ENCODE data around the gene ATP8A2. TPM values are rescaled to one million over a fixed set of nuclear protein-coding genes. Genes with fewer than 3 reads are reported as not detected.
"Not testable (repeated sequence)": the region's sequence is repeated elsewhere in the genome, so short reads cannot be mapped to it uniquely, and the experiment has no call there.

Gene ATP8A2
- total and polyA plus RNA-seq, 4 donors: 0.01 to 0.08 (median 0.05) TPM; not detected in 1

DNA sequence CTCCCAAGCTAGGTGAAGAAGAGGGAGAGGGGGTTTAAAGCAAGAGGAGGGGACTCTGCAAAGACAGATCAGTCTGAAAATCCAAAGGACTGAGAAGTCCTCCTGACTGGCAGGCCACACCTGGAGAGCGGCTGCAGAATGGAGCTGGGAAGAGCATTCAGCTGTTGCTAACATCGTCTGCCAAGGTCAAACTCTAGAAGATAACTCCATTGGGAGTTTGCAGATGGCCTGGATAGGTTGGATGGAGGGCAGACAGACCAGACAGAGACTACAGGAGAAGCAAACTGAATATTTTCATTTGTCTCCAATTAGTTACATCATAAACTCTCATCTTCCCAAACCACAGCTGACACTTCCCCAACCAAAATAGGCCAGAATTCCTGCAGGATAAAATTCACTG is 699.9 kb downstream of the ATP8A2 start:
- no peak overlapping the region for H3K27ac ChIP-seq (ENCODE audit: low read depth in 1 of 2, low read length in 2 of 2)
- TF ChIP-seq HNF4G (IDR thresholded peaks at IDR 0.05) (no peak), NR2F2 (IDR thresholded peaks at IDR 0.05) (no peak), RXRA (IDR thresholded peaks at IDR 0.05) (no peak), SP1 (IDR thresholded peaks at IDR 0.05) (no peak), RAD21 (IDR thresholded peaks at IDR 0.05) (no peak), FOXA1 (IDR thresholded peaks at IDR 0.05) (no peak), MAX (IDR thresholded peaks at IDR 0.05) (no peak), REST (IDR thresholded peaks at IDR 0.05) (no peak), EGR1 (IDR thresholded peaks at IDR 0.05; ENCODE audit: low read depth in 2 of 2) (no peak), JUND (IDR thresholded peaks at IDR 0.05) (no peak), CTCF (IDR thresholded peaks at IDR 0.05; ENCODE audit: low read depth, low read length, missing input control) (no peak), HNF4A (conservative IDR thresholded peaks at IDR 0.05) (no peak)
- TF ChIP-seq, protein P1, sequence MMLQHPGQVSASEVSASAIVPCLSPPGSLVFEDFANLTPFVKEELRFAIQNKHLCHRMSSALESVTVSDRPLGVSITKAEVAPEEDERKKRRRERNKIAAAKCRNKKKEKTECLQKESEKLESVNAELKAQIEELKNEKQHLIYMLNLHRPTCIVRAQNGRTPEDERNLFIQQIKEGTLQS (IDR thresholded peaks at IDR 0.05): no peak
- H3K9me3 ChIP-seq (ENCODE audit: control insufficient read depth in 4 of 4, low read length in 3 of 4): no peaks in the 10 kb centered on the region
- H3K27me3 ChIP-seq (ENCODE audit: control insufficient read depth in 4 of 4, insufficient read depth in 4 of 4, low read length in 3 of 4): no peaks in the 10 kb centered on the region
- no peaks in the 10 kb centered on the region for H3K4me1 ChIP-seq (ENCODE audit: control insufficient read depth in 4 of 4, insufficient read depth in 4 of 4, low read length in 3 of 4)
- H3K36me3 ChIP-seq (ENCODE audit: control insufficient read depth in 4 of 4, insufficient read depth in 3 of 4, low read depth in 1 of 4, low read length in 3 of 4): no peaks in the 10 kb centered on the region
- no peak overlapping the region for H3K9ac ChIP-seq (ENCODE audit: low read depth in 1 of 2, low read length in 2 of 2)
- H3K4me3 ChIP-seq (ENCODE audit: low read depth in 1 of 3, low read length in 3 of 3): no peak overlapping the region
- DNase-seq (ENCODE audit: low spot score): no peak
- WGBS: 78% methylated on average over 2 of the region's 2 CpGs

- H3K9ac ChIP-seq (ENCODE audit: low read depth in 1 of 2, low read length in 2 of 2); H3K27ac ChIP-seq (ENCODE audit: low read depth in 1 of 2, low read length in 2 of 2); H3K36me3 ChIP-seq (ENCODE audit: control insufficient read depth in 4 of 4, insufficient read depth in 3 of 4, low read depth in 1 of 4, low read length in 3 of 4); H3K4me3 ChIP-seq (ENCODE audit: low read depth in 1 of 3, low read length in 3 of 3); H3K4me1 ChIP-seq (ENCODE audit: control insufficient read depth in 4 of 4, insufficient read depth in 4 of 4, low read length in 3 of 4); H3K27me3 ChIP-seq (ENCODE audit: control insufficient read depth in 4 of 4, insufficient read depth in 4 of 4, low read length in 3 of 4); H3K9me3 ChIP-seq (ENCODE audit: control insufficient read depth in 4 of 4, low read length in 3 of 4); DNase-seq (ENCODE audit: low spot score): not testable (repeated sequence)
- 14% methylated on average over 4 of the region's 7 CpGs for WGBS
Measured at GRCh38 chr13:26072335-26072734, 700.6 kb downstream of the ATP8A2 start.

- Histone ChIP-seq H3K27ac (ENCODE audit: low read depth in 1 of 2, low read length in 2 of 2) (no peak overlapping the region), H3K36me3 (ENCODE audit: control insufficient read depth in 4 of 4, insufficient read depth in 3 of 4, low read depth in 1 of 4, low read length in 3 of 4) (no peaks in the 10 kb centered on the region), H3K27me3 (ENCODE audit: control insufficient read depth in 4 of 4, insufficient read depth in 4 of 4, low read length in 3 of 4) (no peaks in the 10 kb centered on the region), H3K4me1 (ENCODE audit: control insufficient read depth in 4 of 4, insufficient read depth in 4 of 4, low read length in 3 of 4) (no peaks in the 10 kb centered on the region), H3K9me3 (ENCODE audit: control insufficient read depth in 4 of 4, low read length in 3 of 4) (no peaks in the 10 kb centered on the region), H3K9ac (ENCODE audit: low read depth in 1 of 2, low read length in 2 of 2) (no peak overlapping the region), H3K4me3 (ENCODE audit: low read depth in 1 of 3, low read length in 3 of 3) (no peak overlapping the region)
- DNase-seq (ENCODE audit: low spot score): no peak
- WGBS: 37% methylated on average over 16 of the region's 16 CpGs
- TF ChIP-seq ZBTB33 (IDR thresholded peaks at IDR 0.05) (no peak), RXRA (IDR thresholded peaks at IDR 0.05) (no peak), YY1 (IDR thresholded peaks at IDR 0.05) (no peak), REST (IDR thresholded peaks at IDR 0.05) (no peak), CTCF (IDR thresholded peaks at IDR 0.05; ENCODE audit: low read depth, low read length, missing input control) (no peak)
Measured at GRCh38 chr13:26074706-26075105, 702.9 kb downstream of the ATP8A2 start.

Measured in liver (tissue), 9 donors.